ENCODE data around the gene PTHLH.

Gene PTHLH

GRCh38 chr12:27974735-27975221 is 2.2 kb upstream of the PTHLH start:
- no peak for DNase-seq (ENCODE audit: low spot score)

DNA sequence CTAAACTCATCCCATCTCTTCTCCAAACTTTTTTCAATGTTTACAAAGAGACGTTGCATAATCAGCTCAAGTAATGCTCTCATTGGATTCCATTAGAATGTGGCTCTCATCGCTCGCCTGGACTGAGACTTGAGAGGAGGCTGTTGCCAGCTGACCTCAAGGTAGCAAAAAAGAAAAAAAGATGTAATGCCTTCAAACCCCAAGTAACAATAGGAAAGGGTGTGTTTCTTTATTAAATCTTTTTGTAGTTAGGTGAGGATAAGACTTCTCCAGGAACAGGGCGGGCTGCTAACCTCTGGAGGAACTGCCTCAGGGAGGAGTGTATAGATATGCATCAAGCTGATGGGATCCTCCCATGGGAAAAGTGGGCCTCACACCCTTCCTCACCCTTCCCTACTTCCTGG is 956 bp upstream of the PTHLH start:
- DNase-seq (ENCODE audit: low spot score), result no peak

DNA sequence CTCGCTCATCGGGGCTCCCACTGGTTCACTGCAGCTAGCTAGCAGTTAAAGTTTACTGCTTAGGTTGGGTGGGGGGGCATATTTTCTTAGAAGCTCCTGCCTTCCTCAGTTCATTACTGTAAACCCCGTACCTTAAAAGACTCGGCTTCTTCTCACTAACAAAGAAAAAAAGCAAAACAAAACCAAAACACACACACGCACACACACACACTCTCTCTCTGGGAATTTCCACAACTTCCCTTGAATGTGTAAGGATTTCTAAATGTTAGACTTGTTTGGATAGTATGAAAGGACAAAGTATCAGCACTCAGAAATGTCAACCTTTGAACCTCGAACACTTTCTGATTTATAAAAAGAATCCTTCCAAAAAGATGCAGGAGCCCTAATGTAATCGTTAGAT is 927 bp downstream of the PTHLH start:
- no peak for DNase-seq (ENCODE audit: low spot score)

GRCh38 chr12:27971121-27971489 is 1.4 kb downstream of the PTHLH start:
- DNase-seq (ENCODE audit: low spot score), result no peak

DNA sequence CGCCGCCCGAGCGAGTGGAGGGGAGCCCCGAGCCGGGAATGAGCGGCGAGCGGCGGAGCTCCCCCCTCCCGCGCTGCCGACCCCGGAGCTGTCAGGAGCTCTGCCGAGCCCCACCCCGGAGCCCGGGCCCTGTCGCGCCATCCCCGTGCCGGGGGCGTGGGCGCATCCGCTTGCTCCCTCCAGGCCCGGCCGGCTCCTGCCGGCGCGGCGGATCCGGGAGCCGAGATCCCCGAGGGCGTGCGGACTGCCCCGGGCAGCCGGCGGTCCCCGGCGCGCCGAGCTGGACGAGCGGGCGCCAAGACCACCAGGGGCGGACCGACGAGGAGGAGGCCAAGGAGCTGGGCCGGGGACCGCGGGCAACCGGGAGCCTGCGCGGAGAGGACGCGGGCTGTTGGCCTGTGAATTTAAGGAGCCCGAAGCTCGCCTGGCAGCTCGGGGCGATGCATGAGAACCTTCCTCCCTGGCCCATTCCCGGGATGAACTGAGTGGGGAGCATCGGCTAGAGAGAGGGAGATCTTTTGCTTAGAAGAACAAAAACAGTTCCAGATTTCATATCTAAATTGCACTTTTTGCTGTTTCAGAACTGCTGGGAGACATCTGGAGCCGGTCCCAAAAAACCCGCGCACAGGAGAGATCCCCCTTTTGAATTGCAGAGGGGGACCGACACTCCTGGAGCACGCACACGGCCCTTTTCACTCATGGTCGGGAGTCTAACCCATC is 2.0 kb downstream of the PTHLH start:
- DNase-seq (ENCODE audit: low spot score), result peak; percentile 28

DNA sequence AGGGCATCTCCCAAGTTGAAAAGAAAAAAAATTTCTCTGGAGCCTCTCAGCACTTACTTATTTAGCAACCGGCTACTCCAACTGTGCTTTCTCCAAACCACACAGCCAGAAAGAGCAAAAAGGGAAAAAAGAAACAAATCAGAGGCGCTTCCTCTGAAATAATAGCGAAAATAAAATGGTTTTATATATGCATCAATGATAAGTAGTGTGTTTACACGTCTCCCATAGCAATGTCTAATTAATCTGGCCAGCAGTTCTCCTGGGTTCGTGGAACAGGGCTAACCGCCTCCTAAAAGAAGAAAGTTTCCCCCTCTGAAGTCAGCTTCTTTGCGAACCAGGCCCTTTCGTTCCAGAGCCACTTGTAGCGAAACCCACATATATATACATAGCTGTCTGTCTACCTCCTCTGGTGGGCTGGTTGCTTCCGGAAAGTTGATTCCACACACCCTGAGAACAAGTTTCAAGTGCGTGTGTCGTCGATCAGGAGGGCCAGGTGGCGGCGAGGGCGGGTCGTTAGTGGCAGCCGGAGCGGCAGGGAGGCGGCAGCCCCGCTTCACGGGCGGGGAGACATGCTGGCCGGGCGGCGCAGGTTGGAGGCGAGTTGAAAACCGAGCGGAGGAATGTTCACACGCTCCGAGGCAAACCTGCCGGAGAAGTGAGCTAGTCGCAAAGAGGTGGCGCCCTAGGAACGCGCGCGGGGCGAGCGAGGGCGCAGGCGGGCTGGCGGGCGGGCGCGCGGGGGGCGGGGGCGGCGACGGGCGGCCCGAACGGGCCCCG is 2.7 kb downstream of the PTHLH start:
- no peak for DNase-seq (ENCODE audit: low spot score)

DNA sequence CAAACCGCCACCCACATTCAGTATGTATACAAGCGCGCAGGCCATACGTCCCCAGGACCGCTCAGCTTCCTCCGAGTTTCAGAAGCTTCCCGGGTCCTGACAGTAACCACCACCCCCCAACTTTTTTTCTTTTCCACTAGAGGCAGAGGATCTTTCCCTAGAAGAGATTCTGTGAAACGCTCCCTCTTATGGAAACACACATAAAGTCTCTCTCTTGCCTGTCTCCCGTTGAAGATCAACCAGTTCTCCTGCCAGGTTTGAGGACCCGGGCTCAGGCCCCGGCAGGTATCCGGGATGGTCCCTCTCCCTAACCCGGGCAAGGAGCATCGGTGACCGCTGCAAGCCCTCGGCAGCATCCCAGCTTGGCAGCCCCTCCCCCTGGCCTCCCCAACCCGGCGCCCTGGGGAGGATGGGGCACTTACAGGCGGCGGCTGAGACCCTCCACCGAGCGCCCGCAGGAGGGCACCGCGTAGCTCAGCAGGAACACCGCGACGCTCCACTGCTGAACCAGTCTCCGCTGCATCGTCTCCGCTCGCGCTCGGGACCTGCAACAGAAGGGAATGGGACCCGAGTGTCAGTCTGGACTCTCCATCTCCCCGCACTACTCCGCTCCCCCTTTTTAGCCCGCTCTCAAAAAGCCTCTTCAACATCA is 3.4 kb downstream of the PTHLH start:
- DNase-seq (ENCODE audit: low spot score), result peak; percentile 39

DNA sequence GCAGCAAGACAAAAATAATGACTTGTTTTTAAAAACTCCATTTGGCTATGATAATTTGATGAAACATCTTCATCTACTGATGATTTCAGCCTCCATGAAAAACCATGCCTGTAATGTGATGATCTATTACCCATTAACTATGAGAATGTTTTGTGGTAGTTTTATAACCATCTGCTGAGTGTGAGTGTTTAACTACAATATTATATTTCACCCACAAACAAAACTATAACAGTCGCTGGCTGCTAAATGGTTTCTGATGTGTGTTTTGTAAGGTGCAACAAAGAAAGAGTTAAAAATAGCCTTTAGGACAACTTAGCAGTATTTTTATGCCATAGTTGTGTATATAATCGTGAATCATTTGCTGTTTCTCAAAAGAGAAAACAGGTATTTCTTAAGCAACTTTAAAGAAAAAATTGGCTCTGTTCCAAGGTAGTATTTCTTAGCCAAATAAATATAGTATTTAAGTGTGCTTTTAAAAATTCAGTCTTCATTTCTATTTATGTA is 4.9 kb downstream of the PTHLH start:
- no peak for DNase-seq (ENCODE audit: low spot score)

DNA sequence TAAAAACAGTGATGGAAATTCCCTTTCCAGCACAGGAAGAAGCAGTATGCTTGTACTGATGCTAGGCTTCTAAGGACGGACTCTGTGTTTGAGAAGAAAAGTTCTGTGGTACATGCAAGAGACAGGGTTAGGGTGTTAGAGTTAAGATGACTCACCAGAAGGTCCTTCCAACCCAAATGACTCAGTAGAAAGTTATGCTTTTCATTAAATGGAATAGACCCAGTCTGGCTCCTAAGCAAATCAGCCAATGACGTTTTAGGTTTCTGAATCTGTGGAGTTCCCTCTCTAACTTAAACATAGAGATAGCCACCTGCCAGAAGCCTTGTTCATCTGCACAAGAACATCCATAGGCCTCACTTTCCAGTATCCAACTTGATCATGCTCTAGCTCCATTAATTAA is 5.7 kb downstream of the PTHLH start:
- DNase-seq (ENCODE audit: low spot score), result peak; percentile 92

DNA sequence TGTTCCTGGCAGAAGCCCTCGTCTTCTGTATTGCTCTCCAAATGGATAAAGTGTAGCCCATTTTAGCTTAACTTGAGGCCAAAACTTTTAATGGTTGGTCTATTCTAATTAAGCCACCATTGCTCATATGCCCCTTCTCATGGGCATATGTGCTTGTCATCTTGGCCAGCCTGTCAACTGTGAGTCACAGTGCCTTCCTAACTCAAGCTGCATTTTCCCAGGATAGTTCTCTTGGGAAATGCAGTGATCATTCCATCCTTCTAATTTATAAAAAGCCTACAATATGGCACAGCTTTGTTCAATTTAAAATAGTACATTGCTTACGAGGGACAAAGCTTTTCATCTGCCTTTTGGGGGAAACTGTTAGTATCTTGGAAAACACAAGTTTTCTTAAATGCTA is 6.6 kb downstream of the PTHLH start:
- DNase-seq (ENCODE audit: low spot score), result peak; percentile 43

- peak; percentile 37 for DNase-seq (ENCODE audit: low spot score)
These were observed 7.1 kb downstream of the PTHLH start for GRCh38 chr12:27965411-27965810.

- DNase-seq (ENCODE audit: low spot score), result no peak
These were observed 8.4 kb downstream of the PTHLH start for GRCh38 chr12:27964123-27964522.

GRCh38 chr12:27960821-27961220 is 11.7 kb downstream of the PTHLH start:
- no peak for DNase-seq (ENCODE audit: low spot score)

- no peak for DNase-seq (ENCODE audit: low spot score)
These were observed 13.9 kb downstream of the PTHLH start for GRCh38 chr12:27958675-27959074.

- no peak for DNase-seq (ENCODE audit: low spot score)
These were observed 15.2 kb downstream of the PTHLH start for GRCh38 chr12:27957366-27957765.

- no peak for DNase-seq (ENCODE audit: low spot score)
These were observed 18.7 kb downstream of the PTHLH start for GRCh38 chr12:27953817-27954216.

DNA sequence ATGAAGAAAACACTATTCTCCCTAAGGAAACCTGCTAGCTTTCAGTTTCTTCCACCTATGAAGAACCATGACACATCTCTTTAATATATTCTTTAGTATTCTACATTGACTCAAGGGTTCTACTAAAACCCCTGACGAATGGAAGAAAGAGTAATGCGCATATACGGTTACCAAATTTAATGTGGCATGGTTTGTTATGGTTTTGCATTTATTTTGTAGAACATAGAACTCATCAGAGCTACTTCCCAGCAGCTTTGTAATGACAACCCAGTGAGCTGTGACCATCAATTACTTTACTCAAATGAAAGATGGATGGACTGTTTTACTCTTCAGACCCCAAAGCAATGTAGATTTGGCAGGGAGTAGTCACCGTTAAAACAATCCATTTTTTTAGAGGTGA is 19.2 kb downstream of the PTHLH start:
- DNase-seq (ENCODE audit: low spot score), result no peak

DNA sequence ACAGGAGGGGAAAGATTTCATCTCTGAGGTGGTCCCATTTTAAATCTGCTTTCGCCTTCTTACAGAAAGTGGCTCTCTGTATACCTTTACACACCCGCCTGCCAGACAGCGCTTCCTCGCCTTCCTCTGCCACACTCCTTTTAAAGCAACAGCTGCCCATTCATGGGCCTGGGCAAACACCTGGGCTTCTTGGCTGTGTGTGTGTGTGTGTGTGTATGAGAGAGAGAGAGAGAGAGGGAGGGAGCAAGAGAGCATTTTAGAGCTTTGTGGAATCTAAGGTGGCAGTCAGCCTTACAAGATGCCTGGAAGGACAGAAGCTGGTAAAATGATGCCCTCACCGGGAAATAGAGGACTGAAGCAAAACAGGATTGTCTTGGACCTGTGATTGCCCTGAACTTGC is 20.0 kb downstream of the PTHLH start:
- DNase-seq (ENCODE audit: low spot score), result no peak

GRCh38 chr12:27951898-27952297 is 20.6 kb downstream of the PTHLH start:
- no peak for DNase-seq (ENCODE audit: low spot score)

GRCh38 chr12:27946421-27946820 is 26.1 kb downstream of the PTHLH start:
- DNase-seq (ENCODE audit: low spot score), result no peak

GRCh38 chr12:27940756-27941402 is 31.7 kb downstream of the PTHLH start:
- DNase-seq (ENCODE audit: low spot score), result peak; percentile 72

DNA sequence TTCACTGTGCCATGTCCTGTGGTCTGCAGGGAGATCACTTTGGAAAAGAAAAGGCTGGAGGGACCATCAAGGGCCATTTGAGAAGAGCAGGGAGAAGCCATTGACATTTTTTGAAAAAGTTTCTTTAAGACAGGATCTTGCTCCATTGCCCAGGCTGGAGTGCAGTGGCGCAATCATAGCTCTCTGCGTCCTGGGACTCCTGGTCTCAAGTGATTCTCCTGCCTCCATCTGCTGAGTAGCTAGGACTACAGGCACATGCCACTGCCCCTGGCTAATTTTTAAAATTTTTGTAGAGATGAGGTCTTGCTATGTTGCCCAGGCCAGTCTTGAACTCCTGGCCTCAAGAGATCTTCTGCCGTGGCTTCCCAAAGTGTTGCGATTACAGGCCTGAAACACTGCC is 32.3 kb downstream of the PTHLH start:
- DNase-seq (ENCODE audit: low spot score), result no peak

All from AG08395 (cell line).